Spinal cord (tissue), 10 donors: ENCODE data around the gene CD55. TPM values are rescaled to one million over a fixed set of nuclear protein-coding genes. Genes with fewer than 3 reads are reported as not detected.

Experiments
- DNase-seq, 6 donors: peaks; one replicate each; pipeline versions ENCODE4 v3.0.0 to v3.0.0-alpha.2; 2013 to 2015; ENCODE audit warnings: low spot score in 6 of 6, low read depth in 4 of 6
- H3K27ac ChIP-seq: one replicate; pipeline ENCODE4 v1.5.1; 2013; ENCODE audit warnings: low read depth, low read length, control low read depth
- H3K27me3 ChIP-seq: one replicate; pipeline ENCODE4 v1.6.1; 2013; ENCODE audit warnings: low read length; ENCODE audit not compliant: control insufficient read depth, insufficient read depth
- H3K36me3 ChIP-seq: one replicate; pipeline ENCODE4 v1.6.1; 2013; ENCODE audit warnings: low read length; ENCODE audit not compliant: control insufficient read depth, insufficient read depth
- H3K4me1 ChIP-seq: one replicate; pipeline ENCODE4 v1.6.1; 2013; ENCODE audit warnings: low read length; ENCODE audit not compliant: control insufficient read depth, insufficient read depth
- H3K4me3 ChIP-seq: one replicate; pipeline ENCODE4 v1.5.1; 2013; ENCODE audit warnings: low read depth, low read length, control low read depth
- H3K9me3 ChIP-seq: one replicate; pipeline ENCODE4 v1.6.1; 2013; ENCODE audit warnings: low read length; ENCODE audit not compliant: control insufficient read depth, insufficient read depth
- WGBS: methylation state at CpG from one replicate; pipeline ENCODE4 v1.1.5; 2013; ENCODE audit warnings: missing lambda C conversion rate; ENCODE audit not compliant: insufficient coverage; 5-methylcytosine and 5-hydroxymethylcytosine counted together
- polyA plus RNA-seq, 2 donors: library from polyadenylated mRNA; unstranded; fragments of 120-200 nt; gene quantifications; one replicate each; pipeline ENCODE4 v1.2.1, GENCODE V29; 2013; ENCODE audit not compliant: insufficient read length in 2 of 2
- total RNA-seq, 2 donors: library from RNA; depleted of rRNA in 1 of 2; stranded (reverse); fragments of 120-200 nt in 1 of 2; fragments of >200 nt in 1 of 2; gene quantifications; one replicate each; pipeline versions ENCODE4 v1.2.3 to v1.2.4, GENCODE V29; 2013 to 2014
- donor health status: healthy.

Gene CD55
- total and polyA plus RNA-seq, 4 donors: 11.3 to 32.4 (median 22.1) TPM

DNA sequence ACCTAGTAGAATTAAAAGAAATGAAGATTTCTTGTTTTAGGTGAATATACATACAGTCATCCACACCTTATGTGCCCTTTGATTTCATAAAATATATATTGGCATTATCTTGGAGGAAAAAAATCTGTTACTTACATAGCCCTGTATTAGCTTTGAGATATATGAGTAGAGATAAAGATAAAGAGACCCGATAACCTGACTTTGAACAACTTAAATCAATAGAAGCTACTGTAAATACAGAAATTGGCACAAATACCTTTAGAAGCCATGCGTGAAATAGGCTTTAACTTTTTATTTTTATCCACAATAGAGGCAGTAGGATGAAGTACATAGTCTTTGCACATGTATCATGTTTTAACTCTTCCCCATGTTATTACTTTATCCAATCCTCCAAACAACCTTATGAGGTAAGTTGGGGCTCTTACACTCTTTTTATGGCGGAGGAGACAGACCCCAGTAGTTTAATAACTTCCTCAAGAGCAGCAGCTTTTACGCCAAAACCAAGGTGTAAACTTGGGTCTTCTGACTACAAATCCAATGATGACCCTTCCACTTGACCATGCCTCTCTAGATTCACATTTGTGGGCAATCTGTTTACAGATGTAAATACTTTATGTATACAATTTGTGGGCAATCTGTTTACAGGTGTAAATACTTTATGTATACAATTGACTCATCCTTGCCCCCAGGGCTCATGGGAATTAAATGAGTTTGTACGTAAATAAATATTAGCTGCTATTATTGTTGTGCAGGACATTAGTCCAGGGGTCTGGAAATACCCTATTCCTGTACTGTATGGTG is 2.1 kb downstream of the CD55 start:
- Histone ChIP-seq H3K4me1 (peaks cover 14% of the 10 kb centered on the region), H3K36me3 (no peaks in the 10 kb centered on the region), H3K4me3 (no peak overlapping the region), H3K27me3 (no peaks in the 10 kb centered on the region), H3K9me3 (no peaks in the 10 kb centered on the region), H3K27ac (no peak overlapping the region)
- no peak for DNase-seq
- 100% methylated on average over 1 of the region's 5 CpGs for WGBS

DNA sequence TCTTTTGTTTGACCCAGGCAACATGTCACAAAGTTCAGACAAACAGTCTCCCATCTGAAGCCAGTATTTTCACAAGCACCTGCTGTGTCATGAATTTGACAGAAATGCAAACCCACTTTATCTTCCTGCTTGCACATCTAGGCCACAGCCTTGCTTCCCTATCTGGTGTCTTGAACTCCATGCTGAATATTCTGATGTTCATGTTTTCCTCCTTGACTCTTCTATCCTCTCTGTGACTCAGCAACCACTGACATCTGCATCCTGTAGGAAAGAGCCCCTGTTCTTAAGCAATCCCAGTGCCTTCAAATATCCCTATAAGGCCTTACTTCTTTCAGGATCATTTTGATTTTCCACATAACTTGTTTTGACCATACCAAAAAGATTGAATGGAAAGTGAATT is 6.5 kb downstream of the CD55 start:
- no peaks in the 10 kb centered on the region for H3K27me3 ChIP-seq
- H3K27ac ChIP-seq: no peak overlapping the region
- no peaks in the 10 kb centered on the region for H3K36me3 ChIP-seq
- H3K4me3 ChIP-seq: no peak overlapping the region
- H3K4me1 ChIP-seq: no peaks in the 10 kb centered on the region
- H3K9me3 ChIP-seq: no peaks in the 10 kb centered on the region
- no peak for DNase-seq

DNA sequence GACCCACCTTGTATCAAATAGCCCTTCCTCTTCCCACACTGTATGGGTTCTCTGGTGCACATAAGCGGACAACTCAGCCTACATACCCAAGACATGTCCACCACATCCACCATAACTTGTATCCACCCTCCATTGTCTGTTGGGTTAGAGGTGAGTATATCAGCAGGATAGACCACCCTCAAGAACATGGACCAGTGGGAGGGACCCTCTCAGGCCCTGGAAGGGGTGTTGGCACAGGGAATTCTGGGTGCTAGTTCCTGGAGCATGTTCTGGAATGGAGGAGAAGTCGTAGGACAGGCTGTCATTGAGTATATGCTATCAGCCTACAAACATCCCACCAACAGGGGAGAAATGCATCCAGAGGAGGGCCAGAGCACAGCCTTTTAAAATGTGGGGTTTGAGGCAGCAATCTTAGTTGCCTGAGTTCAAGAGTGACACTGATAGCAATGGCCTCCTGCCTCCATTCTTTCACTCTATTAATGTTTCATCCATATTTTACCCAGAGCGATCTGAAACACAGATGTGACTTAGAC is 7.5 kb downstream of the CD55 start:
- WGBS: 100% methylated on average over 1 of the region's 3 CpGs
- Histone ChIP-seq H3K27ac (no peak overlapping the region), H3K4me1 (no peaks in the 10 kb centered on the region), H3K9me3 (no peaks in the 10 kb centered on the region), H3K36me3 (no peaks in the 10 kb centered on the region), H3K27me3 (no peaks in the 10 kb centered on the region), H3K4me3 (no peak overlapping the region)
- DNase-seq: no peak

GRCh38 chr1:207329469-207329868 is 8.0 kb downstream of the CD55 start:
- H3K27me3 ChIP-seq: no peaks in the 10 kb centered on the region
- no peaks in the 10 kb centered on the region for H3K4me1 ChIP-seq
- WGBS: 100% methylated on average over 3 of the region's 3 CpGs
- H3K4me3 ChIP-seq: no peak overlapping the region
- H3K9me3 ChIP-seq: no peaks in the 10 kb centered on the region
- H3K27ac ChIP-seq: no peak overlapping the region
- DNase-seq: no peak
- no peaks in the 10 kb centered on the region for H3K36me3 ChIP-seq

DNA sequence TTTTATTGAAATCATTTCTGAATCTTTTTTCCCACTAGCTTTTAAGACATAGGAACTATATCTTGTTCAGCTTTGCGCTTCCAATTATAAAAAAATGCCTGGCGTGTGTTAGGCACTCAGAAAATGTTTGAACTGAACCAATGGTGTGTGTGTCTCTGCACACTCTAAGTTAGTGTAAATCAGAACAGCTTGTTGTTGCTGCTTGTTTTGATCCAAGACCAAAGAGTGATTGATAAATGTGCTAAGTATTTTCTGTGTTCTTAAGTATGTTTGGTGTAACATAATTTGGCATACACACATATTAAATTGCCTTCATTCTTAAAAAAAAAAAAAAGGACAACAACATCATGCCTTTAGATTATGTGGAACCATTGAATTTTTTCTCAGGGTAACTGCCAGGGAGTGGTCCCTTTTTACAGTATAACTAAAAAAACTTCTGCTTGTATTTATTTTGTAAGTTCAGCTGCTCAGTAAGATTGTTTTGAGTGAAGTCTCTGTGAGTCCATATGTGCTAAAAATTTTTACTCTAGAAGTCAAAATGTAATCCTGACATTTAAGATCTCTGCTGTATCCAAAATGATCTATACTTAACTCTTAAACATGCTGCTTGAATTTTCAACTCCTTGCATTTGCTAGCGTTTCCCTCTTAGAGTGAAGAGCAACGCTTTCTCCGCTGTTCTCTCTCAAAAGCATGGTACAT is 8.7 kb downstream of the CD55 start:
- H3K36me3 ChIP-seq: no peaks in the 10 kb centered on the region
- DNase-seq: peak in 1 of 6 donors; percentile 63
- no peaks in the 10 kb centered on the region for H3K9me3 ChIP-seq
- H3K4me3 ChIP-seq: no peak overlapping the region
- 100% methylated on average over 3 of the region's 5 CpGs for WGBS
- no peaks in the 10 kb centered on the region for H3K27me3 ChIP-seq
- no peaks in the 10 kb centered on the region for H3K4me1 ChIP-seq
- H3K27ac ChIP-seq: no peak overlapping the region

GRCh38 chr1:207331354-207332313 is 10.2 kb downstream of the CD55 start:
- Histone ChIP-seq H3K4me3 (no peak overlapping the region), H3K36me3 (peaks cover under 1% of the 10 kb centered on the region), H3K9me3 (no peaks in the 10 kb centered on the region), H3K27ac (no peak overlapping the region), H3K4me1 (no peaks in the 10 kb centered on the region), H3K27me3 (no peaks in the 10 kb centered on the region)
- no CpG with 5 or more reads among the region's 4 CpGs for WGBS
- no peak for DNase-seq

- peaks cover 4% of the 10 kb centered on the region for H3K36me3 ChIP-seq
- no peak for DNase-seq
- WGBS: no CpG with 5 or more reads among the region's 3 CpGs
- no peak overlapping the region for H3K4me3 ChIP-seq
- no peaks in the 10 kb centered on the region for H3K27me3 ChIP-seq
- H3K27ac ChIP-seq: no peak overlapping the region
- H3K4me1 ChIP-seq: no peaks in the 10 kb centered on the region
- H3K9me3 ChIP-seq: no peaks in the 10 kb centered on the region
Measured at GRCh38 chr1:207333009-207333600, 11.6 kb downstream of the CD55 start.

DNA sequence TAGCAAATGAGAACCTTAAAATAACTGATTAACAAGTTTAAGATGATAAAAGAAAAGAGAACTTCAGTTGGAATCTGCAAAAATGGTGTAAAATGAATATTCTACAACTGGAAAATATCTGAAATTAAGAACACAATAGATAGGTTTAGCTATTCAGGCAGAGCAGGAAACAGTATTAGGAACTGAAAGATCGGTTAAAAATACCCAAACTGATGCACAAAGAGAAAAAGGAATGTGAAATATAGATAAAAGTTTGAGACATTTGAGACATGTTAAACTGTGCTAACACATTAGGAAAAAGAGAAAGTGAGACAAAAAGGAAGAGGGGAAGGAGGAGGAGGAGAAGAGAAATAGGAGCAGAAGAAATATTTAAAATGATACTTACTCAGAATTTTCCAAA is 12.1 kb downstream of the CD55 start:
- Histone ChIP-seq H3K27ac (no peak overlapping the region), H3K4me1 (no peaks in the 10 kb centered on the region), H3K9me3 (no peaks in the 10 kb centered on the region), H3K27me3 (no peaks in the 10 kb centered on the region), H3K36me3 (peaks cover 4% of the 10 kb centered on the region), H3K4me3 (no peak overlapping the region)
- DNase-seq: no peak
- WGBS: no CpG with 5 or more reads among the region's 1 CpG

DNA sequence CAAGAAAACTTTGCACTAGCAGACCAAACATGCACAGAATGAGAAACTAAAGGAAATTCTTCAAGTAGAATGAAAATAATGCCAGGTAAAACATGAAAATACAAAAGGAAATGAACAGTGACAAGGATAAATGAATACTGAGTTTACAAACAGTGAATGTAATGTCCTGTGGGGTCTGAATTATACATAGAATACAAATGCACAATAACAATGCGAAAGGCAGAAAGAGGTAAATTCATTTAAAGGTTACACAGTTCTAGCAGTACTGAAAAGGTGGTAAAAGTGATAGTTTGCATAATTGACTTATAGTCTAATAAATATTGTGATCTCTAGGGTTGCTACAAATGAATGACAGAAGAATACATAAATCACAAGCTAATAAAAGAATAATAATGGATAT is 12.9 kb downstream of the CD55 start:
- Histone ChIP-seq H3K36me3 (peaks cover 4% of the 10 kb centered on the region), H3K9me3 (no peaks in the 10 kb centered on the region), H3K4me1 (no peaks in the 10 kb centered on the region), H3K4me3 (no peak overlapping the region), H3K27me3 (no peaks in the 10 kb centered on the region), H3K27ac (no peak overlapping the region)
- no peak for DNase-seq
- whole genome bisulfite sequencing: no CpG with 5 or more reads among the region's 1 CpG
